Astrocyte of the cerebellum (primary cell): Measurements from ENCODE around the gene ADGRB2.

Experiments used
- DNase-seq: peaks from one replicate; pipeline ENCODE4 v3.0.0-alpha.2; 2011; ENCODE audit warnings: low read depth
- H3K4me3 ChIP-seq: 2 replicates; pipeline ENCODE4 v1.5.1; 2011; ENCODE audit warnings: mild to moderate bottlenecking, low read depth, low read length, moderate library complexity
- CTCF ChIP-seq: IDR thresholded peaks from 2 replicates; pipeline ENCODE4 v1.5.1; 2012; ENCODE audit warnings: low read length, low read depth, moderate library complexity, mild to moderate bottlenecking; ENCODE audit errors: missing control alignments
- in situ Hi-C: cut with HindIII; loops from 2 replicates; pipeline ENCODE4 v1.10.0; 2017; ENCODE audit warnings: low sequenced_read_pairs

The ADGRB2 gene

GRCh38 chr1:31804098-31804497, 40.0 kb upstream of the ADGRB2 start:
- in situ Hi-C loops, result no loop called here
- no peak for TF ChIP-seq CTCF
- H3K4me3 ChIP-seq, result no peak overlapping the region
- no peak for DNase-seq

- in situ Hi-C loops, result no loop called here
- H3K4me3 ChIP-seq, result no peak overlapping the region
- no peak for TF ChIP-seq CTCF
- no peak for DNase-seq
These were observed 39.5 kb upstream of the ADGRB2 start for GRCh38 chr1:31803610-31804009.

DNA sequence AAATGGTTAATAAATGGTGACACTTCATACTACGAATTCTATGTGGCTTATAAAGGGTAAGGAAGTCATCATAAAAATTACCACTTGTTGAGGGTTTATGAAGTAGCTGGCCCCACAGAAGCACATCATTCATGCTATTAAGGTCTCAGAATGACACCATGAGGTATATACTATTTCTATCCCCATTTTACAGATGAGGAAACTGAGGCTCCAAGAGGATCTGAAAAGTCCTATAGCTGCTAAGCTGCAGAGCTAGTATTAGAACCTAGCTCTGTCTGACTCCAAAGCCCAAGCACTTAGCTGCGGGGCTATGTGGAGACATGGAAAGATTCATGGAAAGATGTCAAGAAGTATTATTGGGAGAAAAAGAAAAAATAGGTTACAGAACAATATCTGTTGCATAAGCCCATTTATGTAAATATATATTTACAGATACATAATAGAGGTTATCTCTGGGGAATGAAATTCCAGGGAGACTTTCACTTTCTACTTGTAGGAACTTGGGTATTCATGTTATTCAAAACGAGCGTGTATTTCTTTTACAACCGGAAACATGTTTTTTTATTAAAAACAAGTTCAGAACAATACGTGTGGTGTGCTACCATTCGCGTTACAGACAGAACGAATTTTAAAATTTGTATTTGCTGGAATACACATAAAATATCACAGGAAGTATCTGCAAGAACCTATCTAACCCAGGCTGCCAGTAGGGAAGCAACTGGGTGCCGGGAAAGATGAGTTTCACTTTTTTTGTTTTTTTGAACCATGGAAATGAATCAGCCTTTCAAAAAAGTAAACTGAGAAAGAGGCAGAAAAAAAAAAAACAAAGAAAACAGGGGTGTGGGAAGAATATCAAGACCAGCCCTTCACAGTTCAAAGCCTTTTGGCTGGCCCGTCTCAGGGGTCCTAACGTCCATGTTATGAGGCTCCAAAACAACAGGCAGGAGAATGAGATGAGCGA, 38.3 kb upstream of the ADGRB2 start:
- no peak overlapping the region for H3K4me3 ChIP-seq
- TF ChIP-seq CTCF, result no peak
- DNase-seq, result no peak
- in situ Hi-C loops, result no loop called here

GRCh38 chr1:31801458-31801857, 37.3 kb upstream of the ADGRB2 start:
- in situ Hi-C loops, result no loop called here
- no peak for DNase-seq

GRCh38 chr1:31800674-31800967, 36.5 kb upstream of the ADGRB2 start:
- no peak overlapping the region for H3K4me3 ChIP-seq
- no peak for TF ChIP-seq CTCF
- in situ Hi-C loops, result no loop called here
- DNase-seq, result no peak

More at GRCh38 chr1:31801458-31801857, 37.3 kb upstream of the ADGRB2 start:
- TF ChIP-seq CTCF, result no peak
- no peak overlapping the region for H3K4me3 ChIP-seq

- no peak for TF ChIP-seq CTCF
- in situ Hi-C loops, result loop anchor here (25.0 kb wide), 1 partner anchor 162 kb away; no protein-coding TSS in a partner anchor
- no peak overlapping the region for H3K4me3 ChIP-seq
- DNase-seq, result no peak
These were observed 35.9 kb upstream of the ADGRB2 start for GRCh38 chr1:31799895-31800673.
